HG02763 (cell line): Measurements from ENCODE around the gene TRIM8.

ENCODE experiments used
- ATAC-seq: cut with Tn5 transposase; IDR thresholded peaks from one replicate; pipeline ENCODE4 v1.9.1; 2021; ENCODE audit warnings: mild to moderate bottlenecking, moderate library complexity; ENCODE audit not compliant: unreplicated experiment

Gene TRIM8

GRCh38 chr10:102631525-102632393 is 12.5 kb upstream of the TRIM8 start:
- no peak for ATAC-seq

- no peak for ATAC-seq
These were observed 11.7 kb upstream of the TRIM8 start for GRCh38 chr10:102632394-102633111.

- ATAC-seq, result no peak
These were observed 11.0 kb upstream of the TRIM8 start for GRCh38 chr10:102633287-102633686.

GRCh38 chr10:102633848-102634247 is 10.4 kb upstream of the TRIM8 start:
- ATAC-seq, result no peak

- no peak for ATAC-seq
These were observed 9.6 kb upstream of the TRIM8 start for GRCh38 chr10:102634686-102635085.

GRCh38 chr10:102635377-102635776 is 8.9 kb upstream of the TRIM8 start:
- ATAC-seq, result no peak

GRCh38 chr10:102639537-102639936 is 4.7 kb upstream of the TRIM8 start:
- no peak for ATAC-seq

- ATAC-seq, result no peak
These were observed 2.9 kb upstream of the TRIM8 start for GRCh38 chr10:102641402-102641801.

- ATAC-seq, result peak; percentile 52
These were observed 2.2 kb upstream of the TRIM8 start for GRCh38 chr10:102641880-102642735.

- peak; percentile 2 for ATAC-seq
These were observed 1.4 kb upstream of the TRIM8 start for GRCh38 chr10:102642736-102643335.

GRCh38 chr10:102643336-102644065 is 778 bp upstream of the TRIM8 start:
- ATAC-seq, result no peak

GRCh38 chr10:102644646-102645387 is 538 bp downstream of the TRIM8 start:
- ATAC-seq, result no peak

GRCh38 chr10:102645388-102645740 is 1.1 kb downstream of the TRIM8 start:
- no peak for ATAC-seq

- ATAC-seq, result peak; percentile 30
These were observed 1.7 kb downstream of the TRIM8 start for GRCh38 chr10:102645741-102646609.

- ATAC-seq, result no peak
These were observed 2.5 kb downstream of the TRIM8 start for GRCh38 chr10:102646610-102647442.

- no peak for ATAC-seq
These were observed 3.4 kb downstream of the TRIM8 start for GRCh38 chr10:102647443-102648268.
